ENCODE measurements around the gene MAPKAPK2.

MAPKAPK2 gene

GRCh38 chr1:206705726-206706297 lies 21.1 kb downstream of the MAPKAPK2 start:
- no peak for DNase-seq

GRCh38 chr1:206706298-206706791 lies 21.6 kb downstream of the MAPKAPK2 start:
- DNase-seq = no peak

- no peak for DNase-seq
These were observed 22.2 kb downstream of the MAPKAPK2 start for GRCh38 chr1:206706806-206707366.

GRCh38 chr1:206708058-206708457 lies 23.4 kb downstream of the MAPKAPK2 start:
- no peak for DNase-seq

GRCh38 chr1:206708882-206709281 lies 24.2 kb downstream of the MAPKAPK2 start:
- no peak for DNase-seq

GRCh38 chr1:206709322-206709721 lies 24.6 kb downstream of the MAPKAPK2 start:
- DNase-seq = no peak

GRCh38 chr1:206709772-206710459 lies 25.2 kb downstream of the MAPKAPK2 start:
- DNase-seq = no peak

- DNase-seq = no peak
These were observed 25.7 kb downstream of the MAPKAPK2 start for GRCh38 chr1:206710460-206710823.

- no peak for DNase-seq
These were observed 28.4 kb downstream of the MAPKAPK2 start for GRCh38 chr1:206713070-206713469.

- DNase-seq = no peak
These were observed 29.2 kb downstream of the MAPKAPK2 start for GRCh38 chr1:206713910-206714312.

GRCh38 chr1:206714331-206715058 lies 29.8 kb downstream of the MAPKAPK2 start:
- DNase-seq = no peak

- DNase-seq = no peak
These were observed 30.4 kb downstream of the MAPKAPK2 start for GRCh38 chr1:206715120-206715519.

- DNase-seq = no peak
These were observed 30.9 kb downstream of the MAPKAPK2 start for GRCh38 chr1:206715552-206716158.

GRCh38 chr1:206716159-206716869 lies 31.6 kb downstream of the MAPKAPK2 start:
- no peak for DNase-seq

- no peak for DNase-seq
These were observed 32.4 kb downstream of the MAPKAPK2 start for GRCh38 chr1:206716870-206717673.

GRCh38 chr1:206717674-206717989 lies 32.9 kb downstream of the MAPKAPK2 start:
- DNase-seq = no peak

GRCh38 chr1:206719169-206719839 lies 34.6 kb downstream of the MAPKAPK2 start:
- no peak for DNase-seq

- no peak for DNase-seq
These were observed 36.7 kb downstream of the MAPKAPK2 start for GRCh38 chr1:206721454-206721853.

- peak; percentile 51 for DNase-seq
These were observed 38.2 kb downstream of the MAPKAPK2 start for GRCh38 chr1:206722751-206723461.

GRCh38 chr1:206723462-206723804 lies 38.7 kb downstream of the MAPKAPK2 start:
- DNase-seq = no peak

Data from islet precursor cell (in vitro differentiated cells).